Fibroblast of lung (primary cell): ENCODE measurements around the gene DDX60.

Experiments
- EZH2 ChIP-seq: IDR thresholded peaks from 2 replicates; pipeline ENCODE4 v1.5.1; 2012; ENCODE audit warnings: low read length, control low read depth, mild to moderate bottlenecking; ENCODE audit errors: missing control alignments
- TF ChIP-seq, protein P1 (sequence below), 2 donors: IDR thresholded peaks in 1 of 2; conservative IDR thresholded peaks in 1 of 2; 1 replicate in 1 of 2; 2 replicates in 1 of 2; pipeline ENCODE4 v1.5.1; 2011 to 2012; ENCODE audit warnings: low read length in 2 of 2, control low read depth in 1 of 2, inconsistent platforms in 1 of 2, low read depth in 1 of 2, mild to moderate bottlenecking in 1 of 2

DNA sequence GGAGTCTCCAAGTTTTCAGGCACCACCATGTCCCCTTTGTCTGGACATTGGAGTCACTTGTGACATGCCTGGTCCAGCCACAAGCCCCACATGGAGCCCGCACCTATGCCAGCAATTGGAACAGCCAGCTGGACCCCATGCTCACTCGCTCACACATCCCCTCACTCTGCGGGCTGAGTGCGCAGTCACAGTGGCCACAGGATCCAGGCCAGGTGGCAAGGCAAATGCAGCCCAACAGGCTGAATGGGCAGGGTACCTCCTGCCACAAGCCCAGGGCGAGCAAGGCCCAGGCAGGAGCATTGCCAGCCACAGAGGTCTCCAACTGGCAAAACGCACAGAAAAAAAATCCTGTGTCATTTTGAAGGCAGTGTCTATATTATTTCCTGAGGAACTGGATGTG is 144.2 kb downstream of the DDX60 start:
- TF ChIP-seq, protein P1, sequence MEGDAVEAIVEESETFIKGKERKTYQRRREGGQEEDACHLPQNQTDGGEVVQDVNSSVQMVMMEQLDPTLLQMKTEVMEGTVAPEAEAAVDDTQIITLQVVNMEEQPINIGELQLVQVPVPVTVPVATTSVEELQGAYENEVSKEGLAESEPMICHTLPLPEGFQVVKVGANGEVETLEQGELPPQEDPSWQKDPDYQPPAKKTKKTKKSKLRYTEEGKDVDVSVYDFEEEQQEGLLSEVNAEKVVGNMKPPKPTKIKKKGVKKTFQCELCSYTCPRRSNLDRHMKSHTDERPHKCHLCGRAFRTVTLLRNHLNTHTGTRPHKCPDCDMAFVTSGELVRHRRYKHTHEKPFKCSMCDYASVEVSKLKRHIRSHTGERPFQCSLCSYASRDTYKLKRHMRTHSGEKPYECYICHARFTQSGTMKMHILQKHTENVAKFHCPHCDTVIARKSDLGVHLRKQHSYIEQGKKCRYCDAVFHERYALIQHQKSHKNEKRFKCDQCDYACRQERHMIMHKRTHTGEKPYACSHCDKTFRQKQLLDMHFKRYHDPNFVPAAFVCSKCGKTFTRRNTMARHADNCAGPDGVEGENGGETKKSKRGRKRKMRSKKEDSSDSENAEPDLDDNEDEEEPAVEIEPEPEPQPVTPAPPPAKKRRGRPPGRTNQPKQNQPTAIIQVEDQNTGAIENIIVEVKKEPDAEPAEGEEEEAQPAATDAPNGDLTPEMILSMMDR (conservative IDR thresholded peaks at IDR 0.05 in 1 of 2, IDR thresholded peaks at IDR 0.05 in 1 of 2; ENCODE audit: low read depth in 1 of 2, low read length in 2 of 2): no peak
- no peak for TF ChIP-seq EZH2
